NCI-H2196 (cell line): ENCODE data around the gene ENGASE.
"Not testable (repeated sequence)": the region's sequence is repeated elsewhere in the genome, so short reads cannot be mapped to it uniquely, and the experiment has no call there.

ENCODE experiments used
- DNase-seq: peaks from one replicate; lab custom pipeline; 2025; ENCODE audit not compliant: unreplicated experiment; lab: John Stamatoyannopoulos, UW

Gene ENGASE

GRCh38 chr17:79050551-79050950 is 24.1 kb upstream of the ENGASE start:
- no peak for DNase-seq

GRCh38 chr17:79051306-79051705 is 23.3 kb upstream of the ENGASE start:
- no peak for DNase-seq

GRCh38 chr17:79052131-79052530 is 22.5 kb upstream of the ENGASE start:
- no peak for DNase-seq

GRCh38 chr17:79053251-79053925 is 21.2 kb upstream of the ENGASE start:
- no peak for DNase-seq

- no peak for DNase-seq
Observed at GRCh38 chr17:79054200-79054960, 20.2 kb upstream of the ENGASE start.

- no peak for DNase-seq
Observed at GRCh38 chr17:79055197-79055596, 19.4 kb upstream of the ENGASE start.

GRCh38 chr17:79057737-79058385 is 16.8 kb upstream of the ENGASE start:
- DNase-seq = no peak

- DNase-seq = no peak
Observed at GRCh38 chr17:79062691-79063090, 11.9 kb upstream of the ENGASE start.

GRCh38 chr17:79064026-79064425 is 10.6 kb upstream of the ENGASE start:
- no peak for DNase-seq

- DNase-seq = peak; percentile 46
Observed at GRCh38 chr17:79065105-79065670, 9.4 kb upstream of the ENGASE start.

- DNase-seq = no peak
Observed at GRCh38 chr17:79066963-79067362, 7.7 kb upstream of the ENGASE start.

GRCh38 chr17:79070266-79070880 is 4.3 kb upstream of the ENGASE start:
- no peak for DNase-seq

- no peak for DNase-seq
Observed at GRCh38 chr17:79071161-79071740, 3.4 kb upstream of the ENGASE start.

GRCh38 chr17:79072544-79072943 is 2.1 kb upstream of the ENGASE start:
- no peak for DNase-seq

GRCh38 chr17:79073016-79073705 is 1.5 kb upstream of the ENGASE start:
- DNase-seq = no peak

GRCh38 chr17:79073706-79074088 is 927 bp upstream of the ENGASE start:
- no peak for DNase-seq

- DNase-seq = not testable (repeated sequence)
Observed at GRCh38 chr17:79074121-79074648, 439 bp upstream of the ENGASE start.

GRCh38 chr17:79075446-79075750 is 774 bp downstream of the ENGASE start:
- DNase-seq = no peak

- no peak for DNase-seq
Observed at GRCh38 chr17:79075861-79076406, 1.3 kb downstream of the ENGASE start.

GRCh38 chr17:79077587-79077986 is 3.0 kb downstream of the ENGASE start:
- DNase-seq = no peak
